ENCODE measurements around the gene TEP1. TPM values are rescaled to one million over a fixed set of nuclear protein-coding genes. Genes with fewer than 3 reads are reported as not detected.

TEP1 gene
- total RNA-seq, 4 donors from 2014 or later: 19.5 to 30.5 (median 23.6) TPM

DNA sequence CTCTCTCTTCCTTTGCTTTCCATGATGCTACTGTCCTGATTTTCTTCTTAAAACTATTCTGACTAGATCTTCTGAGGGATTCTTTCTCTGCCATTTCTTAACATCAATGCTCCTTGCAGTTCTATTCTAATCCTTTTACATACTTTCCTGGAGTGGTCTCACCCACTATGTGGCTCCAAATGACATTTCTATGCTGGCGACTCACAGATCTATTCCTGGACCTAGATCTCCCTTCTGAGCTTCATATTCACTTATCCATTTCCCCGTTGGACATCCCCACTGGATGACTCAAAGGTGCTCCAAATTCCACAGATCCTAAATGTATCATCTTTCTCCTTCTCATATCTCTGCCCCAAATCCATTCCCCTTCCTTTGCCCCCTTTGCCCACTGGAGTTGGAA lies 4.1 kb downstream of the TEP1 start:
- H3K4me3 ChIP-seq (ENCODE audit: low read depth, poor library complexity, severe bottlenecking): no peak overlapping the region
- no peak for DNase-seq (ENCODE audit: low spot score in 2 of 2)
- WGBS, 2 donors: 82 to 84% methylated on average over 2 of the region's 2 CpGs
- intact Hi-C loops (cut with DNase I; ENCODE audit: low total_unique reads): no loop called here
- no peak for TF ChIP-seq POLR2A (IDR thresholded peaks at IDR 0.05)
- TF ChIP-seq, protein P1, sequence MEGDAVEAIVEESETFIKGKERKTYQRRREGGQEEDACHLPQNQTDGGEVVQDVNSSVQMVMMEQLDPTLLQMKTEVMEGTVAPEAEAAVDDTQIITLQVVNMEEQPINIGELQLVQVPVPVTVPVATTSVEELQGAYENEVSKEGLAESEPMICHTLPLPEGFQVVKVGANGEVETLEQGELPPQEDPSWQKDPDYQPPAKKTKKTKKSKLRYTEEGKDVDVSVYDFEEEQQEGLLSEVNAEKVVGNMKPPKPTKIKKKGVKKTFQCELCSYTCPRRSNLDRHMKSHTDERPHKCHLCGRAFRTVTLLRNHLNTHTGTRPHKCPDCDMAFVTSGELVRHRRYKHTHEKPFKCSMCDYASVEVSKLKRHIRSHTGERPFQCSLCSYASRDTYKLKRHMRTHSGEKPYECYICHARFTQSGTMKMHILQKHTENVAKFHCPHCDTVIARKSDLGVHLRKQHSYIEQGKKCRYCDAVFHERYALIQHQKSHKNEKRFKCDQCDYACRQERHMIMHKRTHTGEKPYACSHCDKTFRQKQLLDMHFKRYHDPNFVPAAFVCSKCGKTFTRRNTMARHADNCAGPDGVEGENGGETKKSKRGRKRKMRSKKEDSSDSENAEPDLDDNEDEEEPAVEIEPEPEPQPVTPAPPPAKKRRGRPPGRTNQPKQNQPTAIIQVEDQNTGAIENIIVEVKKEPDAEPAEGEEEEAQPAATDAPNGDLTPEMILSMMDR (IDR thresholded peaks at IDR 0.05): no peak

DNA sequence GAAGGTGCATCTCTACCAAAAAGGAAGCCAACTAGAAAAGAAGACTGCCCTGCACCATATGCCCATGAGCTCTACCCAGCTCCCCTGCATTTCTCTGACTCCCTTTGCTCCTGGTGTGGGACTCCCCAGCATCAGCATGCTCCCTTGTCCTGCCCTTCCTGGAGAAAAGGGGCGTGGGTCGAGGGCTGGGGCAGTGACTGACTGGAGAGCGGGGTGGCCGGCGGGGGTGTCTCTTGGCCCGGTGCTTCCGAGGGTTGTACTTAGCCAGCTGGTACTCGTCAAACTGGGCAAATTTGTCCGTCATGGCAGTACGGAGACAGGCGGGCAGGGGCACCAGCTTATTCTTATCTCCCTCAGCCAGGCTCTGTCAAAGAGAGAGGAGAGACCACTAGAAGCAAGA lies 9.8 kb downstream of the TEP1 start:
- DNase-seq (ENCODE audit: low spot score in 2 of 2): peak in 1 of 2 donors; percentile 77

GRCh38 chr14:20400965-20401593 lies 12.2 kb downstream of the TEP1 start:
- peak; percentile 20 to 22 for DNase-seq (ENCODE audit: low spot score in 2 of 2)
- H3K4me3 ChIP-seq (ENCODE audit: low read depth, poor library complexity, severe bottlenecking): no peak overlapping the region
- 51 to 66% methylated on average over 10 of the region's 10 CpGs for WGBS, 2 donors
- intact Hi-C loops (cut with DNase I; ENCODE audit: low total_unique reads): no loop called here
- TF ChIP-seq, protein P1 (IDR thresholded peaks at IDR 0.05): no peak
- TF ChIP-seq POLR2A (IDR thresholded peaks at IDR 0.05): no peak

More for the DNA sequence above, 9.8 kb downstream of the TEP1 start:
- intact Hi-C loops (cut with DNase I; ENCODE audit: low total_unique reads): no loop called here
- WGBS, 2 donors: 93 to 96% methylated on average over 11 of the region's 11 CpGs
- TF ChIP-seq, protein P1 (IDR thresholded peaks at IDR 0.05): no peak
- no peak for TF ChIP-seq POLR2A (IDR thresholded peaks at IDR 0.05)
- no peak overlapping the region for H3K4me3 ChIP-seq (ENCODE audit: low read depth, poor library complexity, severe bottlenecking)

DNA sequence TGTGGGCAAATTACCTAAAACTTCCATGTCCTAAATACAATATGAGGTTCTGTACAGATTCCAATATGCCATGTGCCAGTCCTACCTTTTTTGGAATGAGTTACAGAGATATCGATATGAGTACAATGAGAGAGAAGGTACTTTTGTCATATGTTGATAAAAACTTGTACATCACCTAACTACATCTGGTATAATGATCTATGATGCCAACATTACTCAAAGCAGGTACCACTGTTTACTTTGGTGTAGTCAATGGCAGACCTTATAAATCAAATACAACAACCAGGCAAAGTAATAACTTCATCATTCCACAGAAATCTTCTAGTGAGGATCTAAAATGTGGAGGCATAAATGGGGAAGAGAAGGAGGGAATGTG lies 12.7 kb downstream of the TEP1 start:
- DNase-seq (ENCODE audit: low spot score in 2 of 2): no peak
- 67 to 70% methylated on average over 1 of the region's 1 CpG for WGBS, 2 donors

GRCh38 chr14:20397511-20397910 lies 15.8 kb downstream of the TEP1 start:
- intact Hi-C loops (cut with DNase I; ENCODE audit: low total_unique reads): no loop called here
- DNase-seq (ENCODE audit: low spot score in 2 of 2): no peak
- no peak for TF ChIP-seq POLR2A (IDR thresholded peaks at IDR 0.05)
- TF ChIP-seq, protein P1 (IDR thresholded peaks at IDR 0.05): no peak
- no peak overlapping the region for H3K4me3 ChIP-seq (ENCODE audit: low read depth, poor library complexity, severe bottlenecking)
- WGBS, 2 donors: 90 to 96% methylated on average over 3 of the region's 3 CpGs

More for the DNA sequence above, 12.7 kb downstream of the TEP1 start:
- no peak overlapping the region for H3K4me3 ChIP-seq (ENCODE audit: low read depth, poor library complexity, severe bottlenecking)
- no peak for TF ChIP-seq POLR2A (IDR thresholded peaks at IDR 0.05)
- TF ChIP-seq, protein P1 (IDR thresholded peaks at IDR 0.05): no peak
- intact Hi-C loops (cut with DNase I; ENCODE audit: low total_unique reads): no loop called here

GRCh38 chr14:20391505-20391904 lies 21.8 kb downstream of the TEP1 start:
- WGBS, 2 donors: 89 to 94% methylated on average over 4 of the region's 4 CpGs
- no peak for TF ChIP-seq POLR2A (IDR thresholded peaks at IDR 0.05)
- TF ChIP-seq, protein P1 (IDR thresholded peaks at IDR 0.05): no peak
- no peak for DNase-seq (ENCODE audit: low spot score in 2 of 2)
- no peak overlapping the region for H3K4me3 ChIP-seq (ENCODE audit: low read depth, poor library complexity, severe bottlenecking)
- intact Hi-C loops (cut with DNase I; ENCODE audit: low total_unique reads): no loop called here

Data from lower leg skin (tissue), 4 donors.